HuH-7 (cell line): ENCODE data around the gene CPA5.

Experiments
- DNase-seq: peaks from one replicate; pipeline ENCODE4 v3.0.0; 2011; ENCODE audit warnings: low spot score

The CPA5 gene

GRCh38 chr7:130379019-130379418 is 34.4 kb downstream of the CPA5 start:
- no peak for DNase-seq

DNA sequence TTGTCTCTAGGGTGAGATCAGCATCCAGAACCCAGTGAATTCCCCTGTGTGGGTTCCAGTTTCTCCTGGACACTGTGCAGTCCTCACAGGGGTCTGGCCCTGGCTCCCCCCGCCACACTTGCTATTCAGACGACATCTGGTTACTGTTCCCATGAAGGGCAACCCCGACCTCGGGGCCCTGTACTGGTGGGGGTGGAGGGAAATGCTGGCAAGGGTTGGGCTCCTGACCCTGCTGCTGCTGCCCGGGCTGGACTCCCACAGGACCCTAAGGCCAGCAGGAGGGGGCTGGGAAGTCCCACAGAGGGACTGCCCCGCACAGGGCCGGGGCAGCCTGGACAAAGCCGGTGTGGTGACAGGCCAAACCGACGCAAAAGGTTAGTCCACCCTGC is 34.9 kb downstream of the CPA5 start:
- no peak for DNase-seq

GRCh38 chr7:130379921-130380860 is 35.6 kb downstream of the CPA5 start, which contains the start of gene CPA1:
Gene CPA1 (plus strand): TSS chr7:130380494. CDS start chr7:130380521, 27 bp downstream.
- no peak for DNase-seq

DNA sequence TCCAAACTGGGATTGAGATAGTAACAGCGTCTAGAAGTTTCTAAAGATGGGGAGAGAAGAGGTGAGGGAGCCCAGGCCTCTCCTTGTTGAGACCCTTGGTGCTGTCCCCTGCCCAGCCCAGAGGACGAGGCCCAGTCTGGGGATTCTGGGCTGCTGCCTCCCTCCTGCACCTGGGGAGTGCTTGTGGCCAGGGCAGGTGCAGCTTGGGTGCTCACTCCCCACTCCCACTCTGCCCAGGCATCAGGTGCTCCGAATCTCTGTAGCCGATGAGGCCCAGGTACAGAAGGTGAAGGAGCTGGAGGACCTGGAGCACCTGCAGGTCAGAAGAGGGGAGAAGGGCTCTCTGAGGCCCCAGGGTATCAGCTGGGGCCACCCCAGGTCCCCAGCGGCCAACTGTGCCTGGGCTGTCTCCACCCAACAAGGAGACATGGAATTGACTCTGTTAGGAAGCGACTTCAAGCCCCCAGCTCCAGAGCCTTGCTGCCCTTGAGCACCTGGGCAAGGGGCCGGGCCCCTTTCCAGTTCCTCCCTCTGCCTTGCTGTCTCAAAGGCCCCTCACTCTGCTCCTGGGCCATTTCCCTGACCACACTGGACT is 36.3 kb downstream of the CPA5 start:
- no peak for DNase-seq

- no peak for DNase-seq
Measured at GRCh38 chr7:130381468-130382312, 37.1 kb downstream of the CPA5 start.

DNA sequence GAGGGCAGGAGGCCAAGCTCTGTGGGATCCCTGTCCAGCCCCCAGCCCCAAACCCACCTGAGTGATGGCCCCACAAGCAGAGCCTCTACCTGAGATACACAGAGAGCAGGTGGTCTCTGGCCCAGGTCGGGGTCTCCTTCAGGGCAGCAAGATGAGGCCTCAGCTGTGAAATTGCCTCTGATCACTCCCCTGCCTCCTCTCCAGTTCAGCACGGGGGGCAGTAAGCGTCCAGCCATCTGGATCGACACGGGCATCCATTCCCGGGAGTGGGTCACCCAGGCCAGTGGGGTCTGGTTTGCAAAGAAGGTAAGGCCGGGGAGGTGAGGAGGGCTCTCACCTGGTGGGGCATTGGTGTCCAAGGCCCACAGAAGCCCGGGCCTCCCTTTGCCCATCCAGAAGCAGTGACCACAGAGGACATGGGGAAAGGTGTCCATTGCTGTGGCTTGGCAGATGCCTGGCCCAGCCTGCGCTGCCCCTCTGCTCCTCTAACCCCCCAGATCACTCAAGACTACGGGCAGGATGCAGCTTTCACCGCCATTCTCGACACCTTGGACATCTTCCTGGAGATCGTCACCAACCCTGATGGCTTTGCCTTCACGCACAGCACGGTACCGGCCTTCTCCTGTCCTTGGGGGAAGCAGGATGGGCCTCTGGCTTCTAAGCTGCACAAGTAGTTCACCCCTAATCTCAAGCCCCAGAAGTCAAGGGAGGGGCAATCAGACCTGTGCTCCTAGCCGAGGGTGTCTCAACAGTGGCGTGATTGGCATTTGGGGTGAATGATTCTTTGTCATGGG is 38.8 kb downstream of the CPA5 start:
- DNase-seq, result no peak

GRCh38 chr7:130384371-130384801 is 39.8 kb downstream of the CPA5 start:
- DNase-seq, result no peak

- DNase-seq, result no peak
Measured at GRCh38 chr7:130384841-130385599, 40.4 kb downstream of the CPA5 start.

- DNase-seq, result no peak
Measured at GRCh38 chr7:130385600-130386066, 41.0 kb downstream of the CPA5 start.

- no peak for DNase-seq
Measured at GRCh38 chr7:130386876-130387275, 42.3 kb downstream of the CPA5 start.

GRCh38 chr7:130387306-130387627 is 42.7 kb downstream of the CPA5 start:
- no peak for DNase-seq

GRCh38 chr7:130387628-130388403 is 43.2 kb downstream of the CPA5 start:
- no peak for DNase-seq

- no peak for DNase-seq
Measured at GRCh38 chr7:130388671-130389070, 44.1 kb downstream of the CPA5 start.

- no peak for DNase-seq
Measured at GRCh38 chr7:130390486-130390885, 45.9 kb downstream of the CPA5 start.

- no peak for DNase-seq
Measured at GRCh38 chr7:130393101-130393561, 48.5 kb downstream of the CPA5 start.

GRCh38 chr7:130393841-130394411 is 49.3 kb downstream of the CPA5 start:
- no peak for DNase-seq

GRCh38 chr7:130394421-130395195 is 50.0 kb downstream of the CPA5 start:
- DNase-seq, result no peak

GRCh38 chr7:130395421-130395820 is 50.8 kb downstream of the CPA5 start:
- no peak for DNase-seq

DNA sequence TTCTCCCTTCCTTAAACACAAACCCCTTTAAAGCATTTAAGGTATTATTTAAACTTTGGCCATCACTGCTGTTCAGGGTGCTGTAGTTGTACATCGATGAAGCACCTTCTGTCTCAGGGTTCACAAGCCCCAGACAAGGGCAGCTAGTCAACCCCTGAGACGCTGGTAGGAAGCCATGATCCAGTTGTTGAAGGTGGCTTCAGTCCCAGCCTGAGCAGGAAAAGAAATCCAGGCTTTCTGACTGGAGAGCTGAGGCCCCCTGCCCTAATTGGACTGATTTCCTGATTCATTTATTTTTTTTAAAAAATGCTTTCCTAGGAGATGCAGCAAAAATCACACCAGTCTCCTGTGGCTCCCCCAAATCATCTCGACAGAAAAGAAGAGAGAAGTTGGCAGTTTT is 51.5 kb downstream of the CPA5 start:
- DNase-seq, result no peak
